HCT116 (cell line): ENCODE results near the gene CRISP2. TPM values are rescaled to one million over a fixed set of nuclear protein-coding genes. Genes with fewer than 3 reads are reported as not detected.

ENCODE experiments used
- ATAC-seq: fragments of 200-7000 bp; cut with Tn5 transposase; 2 replicates; pipeline ENCODE4 v1.9.1; 2020; ENCODE audit warnings: mild to moderate bottlenecking, moderate library complexity
- BruUV-seq: library from RNA; stranded (reverse); fragments of 400-500 nt; replicated peaks from 2 replicates; lab custom pipeline; 2021; lab: Mats Ljungman, UMichigan
- CTCF ChIA-PET: fragments of 300-600 bp; sonication (Branson Sonifier 250); formaldehyde crosslinking; loops from one replicate; lab custom pipeline; 2021; ENCODE audit warnings: antibody characterized with exemption; lab: Charles Lee
- POLR2A ChIA-PET: fragments of 300-600, 350-600 bp; sonication (Branson Sonifier 250); formaldehyde crosslinking; loops from one replicate; lab custom pipeline; 2021; ENCODE audit warnings: antibody characterized with exemption; lab: Charles Lee
- RAD21 ChIA-PET, 2 experiments: fragments of 300-600 bp; sonication (Branson Sonifier 250); formaldehyde crosslinking; loops; one replicate each; lab custom pipeline; 2023; ENCODE audit warnings: low total read pairs in 2 of 2; ENCODE audit not compliant: uncharacterized antibody in 2 of 2, unreplicated experiment in 2 of 2, low non-redundant PET in 1 of 2; lab: Charles Lee
- DNase-seq: peaks from one replicate; pipeline ENCODE4 v3.0.0-alpha.2; 2010; ENCODE audit warnings: low read depth, low spot score
- H2AFZ ChIP-seq: fragments of 200-600 bp; shearing (Covaris generic), sonication (generic); 2 replicates; pipeline ENCODE4 v1.6.1; 2017; ENCODE audit warnings: low read depth, mixed run types, mixed read lengths, antibody characterized with exemption, low read length; ENCODE audit not compliant: poor library complexity, severe bottlenecking
- H3K27ac ChIP-seq: 2 replicates; pipeline ENCODE4 v1.5.1; 2012; ENCODE audit warnings: low read depth, low read length
- H3K27me3 ChIP-seq: fragments of 200-600 bp; sonication (generic); 2 replicates; pipeline ENCODE4 v1.6.1; 2016; ENCODE audit warnings: mixed run types, low read length, mixed read lengths; ENCODE audit not compliant: insufficient read depth
- H3K36me3 ChIP-seq, 2 experiments: fragments of 200-500 bp in 1 of 2; fragments of 200-600 bp in 1 of 2; sonication (Bioruptor generic) in 1 of 2; sonication (generic) in 1 of 2; 2 replicates each; pipeline versions ENCODE4 v1.5.1 to v1.6.1; 2014 to 2016; ENCODE audit warnings: low read length in 2 of 2, inconsistent platforms in 1 of 2, mixed read lengths in 1 of 2, mixed run types in 1 of 2; ENCODE audit not compliant: insufficient read depth in 2 of 2, control insufficient read depth in 1 of 2
- H3K4me1 ChIP-seq, 2 experiments: fragments of 200-600 bp in 1 of 2; sonication (generic) in 1 of 2; 2 replicates each; pipeline versions ENCODE4 v1.5.1 to v1.6.1; 2012 to 2017; ENCODE audit warnings: low read length in 2 of 2, inconsistent platforms in 1 of 2, mild to moderate bottlenecking in 1 of 2, mixed read lengths in 1 of 2, mixed run types in 1 of 2, moderate library complexity in 1 of 2; ENCODE audit not compliant: insufficient read depth in 2 of 2, control insufficient read depth in 1 of 2
- H3K4me2 ChIP-seq: fragments of 200-600 bp; sonication (generic); 2 replicates; pipeline ENCODE4 v1.6.1; 2017; ENCODE audit warnings: mixed run types, low read length, mixed read lengths
- H3K4me3 ChIP-seq, 2 experiments: fragments of 200-600 bp in 1 of 2; sonication (generic) in 1 of 2; replicated peaks in 1 of 2; 2 replicates each; pipeline ENCODE4 v1.5.1; 2011 to 2016; ENCODE audit warnings: low read length in 2 of 2, control low read depth in 1 of 2, low read depth in 1 of 2, mild to moderate bottlenecking in 1 of 2, mixed read lengths in 1 of 2, mixed run types in 1 of 2
- H3K79me2 ChIP-seq: fragments of 200-600 bp; sonication (generic); 2 replicates; pipeline ENCODE4 v1.6.1; 2017; ENCODE audit warnings: mild to moderate bottlenecking, mixed run types, low read length, moderate library complexity, mixed read lengths; ENCODE audit not compliant: insufficient read depth
- H3K9ac ChIP-seq: fragments of 200-600 bp; sonication (generic); 2 replicates; pipeline ENCODE4 v1.6.1; 2016; ENCODE audit warnings: low read length, mixed read lengths
- H3K9me2 ChIP-seq: fragments of 200-600 bp; sonication (generic), shearing (Covaris generic); 2 replicates; pipeline ENCODE4 v1.6.1; 2017; ENCODE audit warnings: mixed run types, mild to moderate bottlenecking, moderate library complexity; ENCODE audit not compliant: insufficient read depth
- H3K9me3 ChIP-seq, 2 experiments: fragments of 200-500 bp in 1 of 2; fragments of 200-600 bp in 1 of 2; sonication (Bioruptor generic) in 1 of 2; sonication (generic) in 1 of 2; 2 replicates each; pipeline ENCODE4 v1.6.1; 2014 to 2017; ENCODE audit warnings: low read length in 2 of 2, mixed read lengths in 2 of 2, inconsistent platforms in 1 of 2, low read depth in 1 of 2, mild to moderate bottlenecking in 1 of 2, mixed run types in 1 of 2, moderate library complexity in 1 of 2; ENCODE audit not compliant: control insufficient read depth in 1 of 2, insufficient read depth in 1 of 2
- H4K20me1 ChIP-seq: fragments of 200-600 bp; sonication (generic), shearing (Covaris generic); 2 replicates; pipeline ENCODE4 v1.6.1; 2017; ENCODE audit warnings: mixed run types, mild to moderate bottlenecking, moderate library complexity; ENCODE audit not compliant: insufficient read depth
- CBX3 ChIP-seq: IDR thresholded peaks from 2 replicates; pipeline ENCODE4 v1.6.1; 2012; ENCODE audit warnings: low read depth
- EGR1 ChIP-seq: IDR thresholded peaks from 2 replicates; pipeline ENCODE4 v1.6.1; 2012; ENCODE audit warnings: low read depth
- EZH2 ChIP-seq: fragments of 200-600 bp; sonication (generic); IDR thresholded peaks from 2 replicates; pipeline ENCODE4 v1.6.1; 2017; ENCODE audit warnings: antibody characterized with exemption, mixed run types
- EZH2phosphoT487 ChIP-seq: fragments of 200-600 bp; IDR thresholded peaks from 2 replicates; pipeline ENCODE4 v1.6.1; 2018; ENCODE audit warnings: antibody characterized with exemption, borderline replicate concordance
- FOSL1 ChIP-seq: IDR thresholded peaks from 2 replicates; pipeline ENCODE4 v1.6.1; 2012; ENCODE audit warnings: low read depth
- POLR2A ChIP-seq: IDR thresholded peaks from 2 replicates; pipeline ENCODE4 v1.7.0; 2011; ENCODE audit warnings: borderline replicate concordance; ENCODE audit not compliant: insufficient read depth, insufficient read length; ENCODE audit errors: extremely low read depth
- POLR2AphosphoS5 ChIP-seq: IDR thresholded peaks from 2 replicates; pipeline ENCODE4 v1.6.1; 2011; ENCODE audit warnings: mild to moderate bottlenecking, low read depth, low read length, moderate library complexity
- RAD21 ChIP-seq: IDR thresholded peaks from 2 replicates; pipeline ENCODE4 v1.6.1; 2012; ENCODE audit warnings: low read depth, mild to moderate bottlenecking
- SP1 ChIP-seq: IDR thresholded peaks from 2 replicates; pipeline ENCODE4 v1.6.1; 2012; ENCODE audit warnings: low read depth
- SRF ChIP-seq: IDR thresholded peaks from 2 replicates; pipeline ENCODE4 v1.6.1; 2012; ENCODE audit warnings: low read depth
- TCF7L2 ChIP-seq: IDR thresholded peaks from 2 replicates; pipeline ENCODE4 v1.7.0; 2011; ENCODE audit warnings: borderline replicate concordance, inconsistent platforms; ENCODE audit not compliant: insufficient read depth, insufficient read length; ENCODE audit errors: extremely low read depth
- YY1 ChIP-seq: IDR thresholded peaks from 2 replicates; pipeline ENCODE4 v1.6.1; 2011; ENCODE audit warnings: low read length, low read depth, moderate library complexity, mild to moderate bottlenecking; ENCODE audit not compliant: insufficient replicate concordance; ENCODE audit errors: extremely low read depth
- ZFX ChIP-seq: fragments of 450-650 bp; IDR thresholded peaks from 2 replicates; pipeline ENCODE4 v1.6.1; 2017
- ZNF274 ChIP-seq: fragments of 200-500 bp; sonication (Bioruptor generic); IDR thresholded peaks from 2 replicates; pipeline ENCODE4 v1.6.1; 2014; ENCODE audit warnings: mild to moderate bottlenecking, low read depth, low read length, inconsistent platforms
- intact Hi-C: fragments of 100-400 bp; cut with micrococcal nuclease; formaldehyde crosslinking; loops from 2 replicates; pipeline ENCODE4 v1.10.0; 2022
- total RNA-seq: library from RNA; stranded (reverse); gene quantifications from one replicate; pipeline ENCODE4 v1.2.1, GENCODE V29; 2021; ENCODE audit not compliant: unreplicated experiment
- TF ChIP-seq, protein P1 (sequence below): IDR thresholded peaks from 2 replicates; pipeline ENCODE4 v1.6.1; 2012
- TF ChIP-seq, protein P2 (sequence below): IDR thresholded peaks from 2 replicates; pipeline ENCODE4 v1.6.1; 2012; ENCODE audit warnings: low read depth

The CRISP2 gene
- total RNA-seq, 1 experiment from 2014 or later: not detected

DNA sequence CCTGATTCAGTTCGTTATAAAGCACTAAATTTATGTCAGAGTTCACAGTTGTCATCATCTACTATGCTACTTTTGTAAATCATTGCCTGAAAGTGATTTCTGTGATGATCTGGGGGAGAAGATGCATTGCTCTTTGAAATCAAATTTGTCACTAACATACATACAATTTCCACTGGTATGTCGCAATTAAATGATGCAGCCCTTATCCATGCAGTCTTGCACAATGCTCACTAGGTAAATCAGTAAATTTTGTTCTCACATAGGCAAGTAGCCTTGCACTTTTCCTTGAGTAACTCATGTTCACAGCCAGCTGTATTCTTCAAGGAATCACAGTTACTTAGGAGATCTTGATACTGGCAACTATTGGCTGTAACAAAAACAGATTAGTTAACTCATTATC is 20.8 kb downstream of the CRISP2 start:
- Histone ChIP-seq H2AFZ (no peak overlapping the region), H3K79me2 (no peaks in the 10 kb centered on the region), H3K4me1 (no peaks in the 10 kb centered on the region), H3K9ac (no peak overlapping the region), H3K36me3 (no peaks in the 10 kb centered on the region), H3K9me3 (0 out of 4 replicates have a peak, but pooled peaks cover 0 to 4% of the 10 kb centered on the region in 2 experiments), H3K27ac (no peak overlapping the region), H3K9me2 (no peaks in the 10 kb centered on the region), H4K20me1 (no peaks in the 10 kb centered on the region; the same call in 1 of the 2 replicates), H3K4me3 (no peak overlapping the region), H3K27me3 (no peaks in the 10 kb centered on the region), H3K4me2 (no peak overlapping the region)
- ATAC-seq: no peak
- ChIA-PET RAD21 (no interaction called here), POLR2A (no interaction called here), CTCF (no interaction called here)
- DNase-seq: no peak
- intact Hi-C loops: no loop called here
- TF ChIP-seq EGR1 (no peak), POLR2A (no peak), FOSL1 (no peak), TCF7L2 (no peak), YY1 (no peak), EZH2phosphoT487 (no peak), ZFX (no peak), ZNF274 (no peak), RAD21 (no peak), SP1 (no peak), SRF (no peak), POLR2AphosphoS5 (no peak), CBX3 (no peak), EZH2 (no peak)
- TF ChIP-seq, protein P1, sequence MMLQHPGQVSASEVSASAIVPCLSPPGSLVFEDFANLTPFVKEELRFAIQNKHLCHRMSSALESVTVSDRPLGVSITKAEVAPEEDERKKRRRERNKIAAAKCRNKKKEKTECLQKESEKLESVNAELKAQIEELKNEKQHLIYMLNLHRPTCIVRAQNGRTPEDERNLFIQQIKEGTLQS: no peak
- TF ChIP-seq, protein P2, sequence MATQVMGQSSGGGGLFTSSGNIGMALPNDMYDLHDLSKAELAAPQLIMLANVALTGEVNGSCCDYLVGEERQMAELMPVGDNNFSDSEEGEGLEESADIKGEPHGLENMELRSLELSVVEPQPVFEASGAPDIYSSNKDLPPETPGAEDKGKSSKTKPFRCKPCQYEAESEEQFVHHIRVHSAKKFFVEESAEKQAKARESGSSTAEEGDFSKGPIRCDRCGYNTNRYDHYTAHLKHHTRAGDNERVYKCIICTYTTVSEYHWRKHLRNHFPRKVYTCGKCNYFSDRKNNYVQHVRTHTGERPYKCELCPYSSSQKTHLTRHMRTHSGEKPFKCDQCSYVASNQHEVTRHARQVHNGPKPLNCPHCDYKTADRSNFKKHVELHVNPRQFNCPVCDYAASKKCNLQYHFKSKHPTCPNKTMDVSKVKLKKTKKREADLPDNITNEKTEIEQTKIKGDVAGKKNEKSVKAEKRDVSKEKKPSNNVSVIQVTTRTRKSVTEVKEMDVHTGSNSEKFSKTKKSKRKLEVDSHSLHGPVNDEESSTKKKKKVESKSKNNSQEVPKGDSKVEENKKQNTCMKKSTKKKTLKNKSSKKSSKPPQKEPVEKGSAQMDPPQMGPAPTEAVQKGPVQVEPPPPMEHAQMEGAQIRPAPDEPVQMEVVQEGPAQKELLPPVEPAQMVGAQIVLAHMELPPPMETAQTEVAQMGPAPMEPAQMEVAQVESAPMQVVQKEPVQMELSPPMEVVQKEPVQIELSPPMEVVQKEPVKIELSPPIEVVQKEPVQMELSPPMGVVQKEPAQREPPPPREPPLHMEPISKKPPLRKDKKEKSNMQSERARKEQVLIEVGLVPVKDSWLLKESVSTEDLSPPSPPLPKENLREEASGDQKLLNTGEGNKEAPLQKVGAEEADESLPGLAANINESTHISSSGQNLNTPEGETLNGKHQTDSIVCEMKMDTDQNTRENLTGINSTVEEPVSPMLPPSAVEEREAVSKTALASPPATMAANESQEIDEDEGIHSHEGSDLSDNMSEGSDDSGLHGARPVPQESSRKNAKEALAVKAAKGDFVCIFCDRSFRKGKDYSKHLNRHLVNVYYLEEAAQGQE: no peak
- BruUV-seq: no TSS peak
